Trophoblast cell (in vitro differentiated cells and primary cell): ENCODE data around the gene SYT12.

Source experiments
- DNase-seq, 2 donors: peaks; one replicate each; pipeline ENCODE4 v3.0.0-alpha.2; 2016
- H2AFZ ChIP-seq: 2 replicates; pipeline ENCODE4 v1.6.1; 2013; ENCODE audit warnings: low read length, moderate library complexity, mild to moderate bottlenecking; ENCODE audit not compliant: insufficient read depth, poor library complexity
- H2AK5ac ChIP-seq: 2 replicates; pipeline ENCODE4 v1.6.1; 2013; ENCODE audit warnings: mild to moderate bottlenecking, low read length
- H2BK120ac ChIP-seq: 2 replicates; pipeline ENCODE4 v1.6.1; 2013; ENCODE audit warnings: low read length, mild to moderate bottlenecking, moderate library complexity; ENCODE audit not compliant: insufficient read depth, poor library complexity
- H2BK12ac ChIP-seq: 2 replicates; pipeline ENCODE4 v1.6.1; 2013; ENCODE audit warnings: mild to moderate bottlenecking, low read length, moderate library complexity
- H2BK5ac ChIP-seq: 2 replicates; pipeline ENCODE4 v1.6.1; 2013; ENCODE audit warnings: low read length, low read depth, moderate library complexity, mild to moderate bottlenecking; ENCODE audit not compliant: poor library complexity
- H3K14ac ChIP-seq: 2 replicates; pipeline ENCODE4 v1.6.1; 2013; ENCODE audit warnings: mild to moderate bottlenecking, low read length
- H3K18ac ChIP-seq: 2 replicates; pipeline ENCODE4 v1.6.1; 2013; ENCODE audit warnings: mild to moderate bottlenecking, low read length
- H3K23ac ChIP-seq: 2 replicates; pipeline ENCODE4 v1.6.1; 2013; ENCODE audit warnings: low read length
- H3K27ac ChIP-seq: 2 replicates; pipeline ENCODE4 v1.5.1; 2013; ENCODE audit warnings: low read depth, mild to moderate bottlenecking, inconsistent platforms, low read length, moderate library complexity
- H3K27me3 ChIP-seq: 2 replicates; pipeline ENCODE4 v1.6.1; 2013; ENCODE audit warnings: inconsistent platforms, mild to moderate bottlenecking, low read length, moderate library complexity; ENCODE audit not compliant: insufficient read depth
- H3K36me3 ChIP-seq, 2 experiments: 1 replicate in 1 of 2; 2 replicates in 1 of 2; pipeline ENCODE4 v1.6.1; 2013; ENCODE audit warnings: low read length in 2 of 2, mild to moderate bottlenecking in 2 of 2, moderate library complexity in 1 of 2; ENCODE audit not compliant: insufficient read depth in 2 of 2, control insufficient read depth in 1 of 2
- H3K4ac ChIP-seq: 2 replicates; pipeline ENCODE4 v1.6.1; 2013; ENCODE audit warnings: low read depth, mild to moderate bottlenecking, low read length, moderate library complexity
- H3K4me1 ChIP-seq, 2 experiments: 1 replicate in 1 of 2; 2 replicates in 1 of 2; pipeline ENCODE4 v1.6.1; 2013; ENCODE audit warnings: low read length in 2 of 2, mild to moderate bottlenecking in 2 of 2, moderate library complexity in 1 of 2; ENCODE audit not compliant: insufficient read depth in 2 of 2, control insufficient read depth in 1 of 2
- H3K4me2 ChIP-seq: 2 replicates; pipeline ENCODE4 v1.6.1; 2013; ENCODE audit warnings: inconsistent platforms, mild to moderate bottlenecking, low read length, moderate library complexity
- H3K4me3 ChIP-seq: 2 replicates; pipeline ENCODE4 v1.5.1; 2013; ENCODE audit warnings: mild to moderate bottlenecking, low read depth, low read length, inconsistent platforms
- H3K79me1 ChIP-seq: one replicate; pipeline ENCODE4 v1.6.1; 2013; ENCODE audit warnings: low read length
- H3K79me2 ChIP-seq: 2 replicates; pipeline ENCODE4 v1.6.1; 2013; ENCODE audit warnings: low read length, mild to moderate bottlenecking; ENCODE audit not compliant: control insufficient read depth, insufficient read depth, poor library complexity
- H3K9ac ChIP-seq: 2 replicates; pipeline ENCODE4 v1.6.1; 2013; ENCODE audit warnings: mild to moderate bottlenecking, low read length
- H3K9me3 ChIP-seq: 2 replicates; pipeline ENCODE4 v1.6.1; 2013; ENCODE audit warnings: low read depth, mild to moderate bottlenecking, control low read depth, inconsistent platforms, low read length; ENCODE audit not compliant: insufficient read depth
- H4K12ac ChIP-seq: 2 replicates; pipeline ENCODE4 v1.6.1; 2013; ENCODE audit warnings: low read depth, mild to moderate bottlenecking, low read length, moderate library complexity
- H4K8ac ChIP-seq: 2 replicates; pipeline ENCODE4 v1.6.1; 2013; ENCODE audit warnings: low read depth, mild to moderate bottlenecking, low read length, moderate library complexity
- H4K91ac ChIP-seq: one replicate; pipeline ENCODE4 v1.6.1; 2013; ENCODE audit warnings: low read depth, mild to moderate bottlenecking, low read length, moderate library complexity
- WGBS: extraction: QIAGEN DNeasy Blood & Tissue Kit; methylation state at CpG from one replicate; pipeline ENCODE4 v1.1.7; 2013; ENCODE audit warnings: missing lambda C conversion rate; ENCODE audit not compliant: insufficient read length, insufficient coverage; ENCODE audit errors: extremely low coverage; 5-methylcytosine and 5-hydroxymethylcytosine counted together

The SYT12 gene

GRCh38 chr11:67060111-67060522 is 37.2 kb downstream of the SYT12 start:
- no peak overlapping the region for H2AFZ ChIP-seq
- H4K12ac ChIP-seq = no peak overlapping the region
- no peaks in the 10 kb centered on the region for H3K27me3 ChIP-seq
- H3K23ac ChIP-seq = no peak overlapping the region
- no peak overlapping the region for H3K4me3 ChIP-seq
- no peak overlapping the region for H4K91ac ChIP-seq
- WGBS = no CpG with 5 or more reads among the region's 7 CpGs
- H3K9me3 ChIP-seq = no peaks in the 10 kb centered on the region
- H3K79me1 ChIP-seq = peaks cover 9% of the 10 kb centered on the region
- H2BK120ac ChIP-seq = no peak overlapping the region
- peaks cover 3% of the 10 kb centered on the region for H3K79me2 ChIP-seq
- H3K4me2 ChIP-seq = no peak overlapping the region
- H2BK5ac ChIP-seq = no peak overlapping the region
- H2BK12ac ChIP-seq = no peak overlapping the region
- no peak overlapping the region for H4K8ac ChIP-seq
- DNase-seq = no peak
- H3K14ac ChIP-seq = no peak overlapping the region
- no peak overlapping the region for H3K18ac ChIP-seq
- H2AK5ac ChIP-seq = no peak overlapping the region
- no peak overlapping the region for H3K9ac ChIP-seq
- peaks cover 17 to 18% of the 10 kb centered on the region in 2 experiments for H3K4me1 ChIP-seq
- H3K4ac ChIP-seq = no peak overlapping the region
- H3K27ac ChIP-seq = no peak overlapping the region
- H3K36me3 ChIP-seq = peaks cover 0 to 5% of the 10 kb centered on the region in 2 experiments

- H2AK5ac ChIP-seq = no peak overlapping the region
- no peak overlapping the region for H3K27ac ChIP-seq
- H2BK5ac ChIP-seq = no peak overlapping the region
- WGBS = no CpG with 5 or more reads among the region's 13 CpGs
- H2BK120ac ChIP-seq = no peak overlapping the region
- no peak overlapping the region for H3K4me2 ChIP-seq
- H3K9me3 ChIP-seq = no peaks in the 10 kb centered on the region
- no peak overlapping the region for H3K9ac ChIP-seq
- H3K23ac ChIP-seq = no peak overlapping the region
- no peak overlapping the region for H3K4me3 ChIP-seq
- H3K36me3 ChIP-seq = peaks cover 6 to 10% of the 10 kb centered on the region in 2 experiments
- H3K18ac ChIP-seq = no peak overlapping the region
- H4K12ac ChIP-seq = no peak overlapping the region
- no peaks in the 10 kb centered on the region for H3K79me1 ChIP-seq
- H3K14ac ChIP-seq = no peak overlapping the region
- no peaks in the 10 kb centered on the region for H3K4me1 ChIP-seq
- no peaks in the 10 kb centered on the region for H3K79me2 ChIP-seq
- H2AFZ ChIP-seq = no peak overlapping the region
- no peak overlapping the region for H4K8ac ChIP-seq
- peak; percentile 93 for DNase-seq
- H3K27me3 ChIP-seq = no peaks in the 10 kb centered on the region
- no peak overlapping the region for H2BK12ac ChIP-seq
- no peak overlapping the region for H4K91ac ChIP-seq
- no peak overlapping the region for H3K4ac ChIP-seq
Measured at GRCh38 chr11:67062526-67063373, 39.8 kb downstream of the SYT12 start.

- WGBS = no CpG with 5 or more reads among the region's 3 CpGs
- Histone ChIP-seq H3K4me1 (no peaks in the 10 kb centered on the region), H4K12ac (no peak overlapping the region), H2BK120ac (no peak overlapping the region), H2AFZ (no peak overlapping the region), H3K4me2 (no peak overlapping the region), H2AK5ac (no peak overlapping the region), H3K4me3 (no peak overlapping the region), H4K8ac (no peak overlapping the region), H3K27ac (no peak overlapping the region), H3K18ac (no peak overlapping the region), H3K36me3 (peaks cover 6 to 10% of the 10 kb centered on the region in 2 experiments), H2BK5ac (no peak overlapping the region), H2BK12ac (no peak overlapping the region), H3K79me1 (no peaks in the 10 kb centered on the region), H4K91ac (no peak overlapping the region), H3K4ac (no peak overlapping the region), H3K9me3 (no peaks in the 10 kb centered on the region), H3K27me3 (no peaks in the 10 kb centered on the region), H3K14ac (no peak overlapping the region), H3K79me2 (no peaks in the 10 kb centered on the region), H3K23ac (no peak overlapping the region), H3K9ac (no peak overlapping the region)
- DNase-seq = no peak
Measured at GRCh38 chr11:67066333-67066709, 43.4 kb downstream of the SYT12 start.

GRCh38 chr11:67071420-67072284 is 48.7 kb downstream of the SYT12 start:
- DNase-seq = peak; percentile 91 to 93
- no CpG with 5 or more reads among the region's 53 CpGs for WGBS
- Histone ChIP-seq H4K91ac (no peak overlapping the region), H3K9me3 (no peaks in the 10 kb centered on the region), H3K4me2 (peak overlapping the region; percentile 59), H3K4me3 (no peak overlapping the region), H2BK12ac (no peak overlapping the region), H3K18ac (no peak overlapping the region), H3K9ac (no peak overlapping the region), H3K4ac (no peak overlapping the region), H3K27ac (no peak overlapping the region), H3K4me1 (no peaks in the 10 kb centered on the region), H3K36me3 (peaks cover 4 to 8% of the 10 kb centered on the region in 2 experiments), H3K79me2 (no peaks in the 10 kb centered on the region), H2AFZ (no peak overlapping the region), H3K27me3 (no peaks in the 10 kb centered on the region), H4K12ac (no peak overlapping the region), H2AK5ac (no peak overlapping the region), H3K14ac (no peak overlapping the region), H3K79me1 (no peaks in the 10 kb centered on the region), H2BK5ac (no peak overlapping the region), H2BK120ac (no peak overlapping the region), H4K8ac (peak overlapping the region; percentile 15), H3K23ac (no peak overlapping the region)
